Activated T-helper 17 cell treated with anti-CD3 and anti-CD28 coated beads, Interleukin-2, amount 50 U/mL, for 72 hours (primary cell): Measurements from ENCODE around the gene DAG1. TPM values are rescaled to one million over a fixed set of nuclear protein-coding genes. Genes with fewer than 3 reads are reported as not detected.

ENCODE experiments used
- ATAC-seq: fragments of 150-1000 bp; cut with Tn5 transposase; replicated peaks from 2 replicates; pipeline ENCODE4 v1.10.0; 2021; ENCODE audit warnings: mild to moderate bottlenecking, moderate library complexity
- H3K27ac Mint-ChIP-seq: one replicate; pipeline ENCODE4 v1.8.0; 2022; ENCODE audit warnings: mixed read lengths
- H3K27me3 Mint-ChIP-seq: one replicate; pipeline ENCODE4 v1.8.0; 2022; ENCODE audit warnings: mixed read lengths
- H3K36me3 Mint-ChIP-seq: one replicate; pipeline ENCODE4 v1.8.0; 2022; ENCODE audit warnings: low read depth, mild to moderate bottlenecking, mixed read lengths
- H3K4me1 Mint-ChIP-seq: one replicate; pipeline ENCODE4 v1.8.0; 2022; ENCODE audit warnings: mixed read lengths
- H3K4me3 Mint-ChIP-seq: one replicate; pipeline ENCODE4 v1.8.0; 2022; ENCODE audit warnings: mild to moderate bottlenecking, mixed read lengths
- H3K9me3 Mint-ChIP-seq: one replicate; pipeline ENCODE4 v1.8.0; 2022; ENCODE audit warnings: mixed read lengths
- total RNA-seq, 2 donors: library from RNA; stranded (reverse); gene quantifications; one replicate each; pipeline ENCODE4 v1.2.3, GENCODE V29; 2022

Gene DAG1
- total RNA-seq, 2 donors from 2014 or later: 7.0 to 12.3 TPM

DNA sequence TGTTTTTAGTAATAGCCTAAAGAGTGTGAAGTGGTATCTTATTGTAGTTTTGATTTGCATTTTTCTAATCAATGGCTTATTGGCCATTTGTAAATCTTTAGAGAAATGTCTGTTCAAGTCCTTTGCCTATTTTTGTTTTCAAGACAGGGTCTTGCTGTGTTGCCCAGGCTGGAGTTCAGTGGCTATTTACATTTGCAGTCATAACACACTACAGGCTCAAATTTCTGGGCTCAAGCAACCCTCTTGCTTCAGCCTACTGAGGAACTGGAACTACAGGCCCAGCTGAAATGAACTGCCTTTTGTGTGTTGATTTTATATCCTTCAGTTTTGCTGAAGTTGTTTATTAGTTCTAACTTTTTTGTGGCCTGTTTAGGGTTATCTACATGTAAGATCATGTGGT lies 112.1 kb downstream of the DAG1 start:
- ATAC-seq: no peak
- Mint-ChIP-seq H3K36me3 (no peaks in the 10 kb centered on the region), H3K27me3 (no peaks in the 10 kb centered on the region), H3K27ac (no peak overlapping the region), H3K9me3 (no peaks in the 10 kb centered on the region), H3K4me3 (no peak overlapping the region), H3K4me1 (no peaks in the 10 kb centered on the region)

Other genes starting within 250 kb of the DAG1 start
- gene C3orf62, start 193.0 kb upstream of the DAG1 start, total RNA-seq: 1 to 10 TPM; 9.3 to 9.4 TPM
- gene USP4, start 130.2 kb upstream of the DAG1 start, total RNA-seq: 10 to 100 TPM; 69.1 to 69.2 TPM
- 100 to 1,000 TPM; 133 to 221 TPM for gene GPX1, start 111.9 kb upstream of the DAG1 start, total RNA-seq
- 100 to 1,000 TPM; 298 to 453 TPM for gene RHOA, start 58.3 kb upstream of the DAG1 start, total RNA-seq
- gene TCTA, start 57.8 kb upstream of the DAG1 start, total RNA-seq: 10 to 100 TPM; 14.3 to 18.0 TPM
- 1 to 10 TPM; 1.9 to 2.5 TPM for gene AMT, start 47.8 kb upstream of the DAG1 start, total RNA-seq
- gene NICN1, start 40.9 kb upstream of the DAG1 start, total RNA-seq: 10 to 100 TPM in 1 of 2 donors, 1 to 10 TPM in 1; 6.7 to 11.6 TPM
- gene BSN, start 84.2 kb downstream of the DAG1 start, total RNA-seq: under 1 TPM; 0.13 to 0.22 TPM
- gene APEH, start 204.1 kb downstream of the DAG1 start, total RNA-seq: 100 to 1,000 TPM in 1 of 2 donors, 10 to 100 TPM in 1; 88.6 to 184 TPM
- gene MST1, start 219.2 kb downstream of the DAG1 start, total RNA-seq: 10 to 100 TPM in 1 of 2 donors, 1 to 10 TPM in 1; 8.4 to 28.2 TPM
- gene RNF123, start 219.3 kb downstream of the DAG1 start, total RNA-seq: 10 to 100 TPM; 22.8 to 44.5 TPM
- gene AMIGO3, start 249.4 kb downstream of the DAG1 start, total RNA-seq: under 1 TPM in 1 of 2 donors, not detected in 1; 0.29 TPM